Mucosa of rectum (tissue), 2 donors: Measurements from ENCODE around the gene ZSWIM6.

ENCODE experiments used
- H3K27ac ChIP-seq, 2 donors: one replicate each; pipeline ENCODE4 v1.7.0; 2013; ENCODE audit warnings: inconsistent platforms in 2 of 2, low read depth in 2 of 2, low read length in 2 of 2
- H3K27me3 ChIP-seq, 2 donors: one replicate each; pipeline ENCODE4 v1.7.0; 2013; ENCODE audit warnings: low read length in 2 of 2; ENCODE audit not compliant: control insufficient read depth in 2 of 2, insufficient read depth in 2 of 2
- H3K36me3 ChIP-seq, 2 donors: one replicate each; pipeline ENCODE4 v1.7.0; 2013; ENCODE audit warnings: low read length in 2 of 2; ENCODE audit not compliant: control insufficient read depth in 2 of 2, insufficient read depth in 2 of 2
- H3K4me1 ChIP-seq, 2 donors: one replicate each; pipeline ENCODE4 v1.7.0; 2013; ENCODE audit warnings: low read length in 2 of 2, mild to moderate bottlenecking in 1 of 2; ENCODE audit not compliant: control insufficient read depth in 2 of 2, insufficient read depth in 2 of 2
- H3K4me3 ChIP-seq, 2 donors: one replicate each; pipeline ENCODE4 v1.7.0; 2013; ENCODE audit warnings: low read length in 2 of 2
- H3K9ac ChIP-seq, 2 donors: one replicate each; pipeline ENCODE4 v1.7.0; 2013; ENCODE audit warnings: low read length in 2 of 2, low read depth in 1 of 2, mild to moderate bottlenecking in 1 of 2
- H3K9me3 ChIP-seq, 2 donors: one replicate each; pipeline ENCODE4 v1.7.0; 2013; ENCODE audit warnings: low read length in 2 of 2; ENCODE audit not compliant: control insufficient read depth in 2 of 2
- donor health status: healthy.
- donor health status: Normal muscosa, but diverticular disease.

Gene ZSWIM6

DNA sequence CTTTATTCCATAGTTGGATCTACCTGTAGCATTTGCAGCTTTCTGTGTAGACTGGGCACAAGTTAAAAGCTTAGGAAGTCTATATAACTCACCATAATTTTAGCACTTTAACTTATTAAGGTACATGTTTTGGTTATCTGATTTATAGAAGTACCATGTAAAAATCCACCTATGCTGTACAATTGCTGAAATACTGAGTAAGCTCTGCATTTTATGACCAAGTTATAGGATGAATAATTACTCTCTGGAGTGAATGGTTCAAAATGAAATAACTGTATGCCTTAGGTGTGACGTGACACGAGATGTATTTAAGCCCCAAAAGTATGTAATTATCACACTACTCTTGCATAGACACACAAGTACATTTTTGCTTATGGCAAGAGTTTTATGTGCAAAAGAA, 22.1 kb downstream of the ZSWIM6 start:
- no peak overlapping the region for H3K27ac ChIP-seq
- no peaks in the 10 kb centered on the region for H3K9me3 ChIP-seq
- H3K27me3 ChIP-seq = no peaks in the 10 kb centered on the region
- peaks cover 5 to 11% of the 10 kb centered on the region in 2 donors for H3K4me1 ChIP-seq
- no peaks in the 10 kb centered on the region for H3K36me3 ChIP-seq
- no peak overlapping the region for H3K9ac ChIP-seq
- H3K4me3 ChIP-seq = no peak overlapping the region

DNA sequence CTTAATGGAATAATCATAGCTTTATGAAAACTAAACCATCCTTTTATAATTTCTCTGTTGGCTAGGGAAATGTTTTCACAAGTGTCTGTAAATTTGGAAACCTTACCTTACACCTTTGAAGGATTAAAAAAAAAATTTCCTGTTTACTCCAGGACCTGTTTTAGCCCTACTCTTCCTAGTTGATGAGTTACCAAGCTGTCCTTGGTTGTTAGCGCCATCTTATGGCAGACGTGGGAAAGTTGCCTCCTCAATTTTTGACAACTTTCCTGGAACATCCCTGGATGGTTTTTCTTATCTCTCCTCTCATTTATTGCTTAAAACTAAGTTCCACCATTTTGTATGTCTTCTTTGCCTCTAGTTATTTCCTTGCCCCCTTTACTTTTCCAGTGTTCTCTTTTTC, 25.7 kb downstream of the ZSWIM6 start:
- Histone ChIP-seq H3K4me1 (peaks cover 0 to under 1% of the 10 kb centered on the region in 2 donors), H3K9me3 (no peaks in the 10 kb centered on the region), H3K36me3 (peaks cover 0 to 1% of the 10 kb centered on the region in 2 donors), H3K27ac (no peak overlapping the region), H3K27me3 (no peaks in the 10 kb centered on the region), H3K4me3 (no peak overlapping the region), H3K9ac (no peak overlapping the region)

DNA sequence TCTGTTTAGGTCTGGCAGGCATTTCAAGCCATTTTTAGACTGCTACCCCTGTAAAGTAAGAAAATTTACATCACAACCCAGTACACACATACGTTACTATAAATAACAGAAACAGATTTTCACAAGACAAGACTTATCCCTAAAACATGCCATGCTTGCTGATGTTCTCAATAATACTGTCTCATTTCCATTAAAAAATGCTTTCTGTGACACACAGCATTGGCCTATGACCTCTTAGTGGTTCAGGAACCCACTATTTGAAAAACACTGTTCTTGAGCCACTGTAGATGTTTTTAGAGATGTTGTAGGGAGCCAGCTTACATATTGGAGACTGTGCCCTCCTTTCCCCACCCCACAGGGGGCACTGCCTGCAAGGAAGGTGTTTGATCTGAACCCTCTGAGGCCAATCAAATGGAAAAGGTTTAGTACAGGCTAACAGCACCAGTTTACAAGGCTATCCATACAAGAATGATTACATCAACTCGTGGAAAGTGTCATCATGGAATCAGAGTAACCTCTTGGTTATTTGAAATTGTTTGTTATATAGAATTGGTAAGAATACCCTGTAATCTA, 30.8 kb downstream of the ZSWIM6 start:
- peaks cover 0 to 6% of the 10 kb centered on the region in 2 donors for H3K36me3 ChIP-seq
- no peak overlapping the region for H3K27ac ChIP-seq
- no peaks in the 10 kb centered on the region for H3K27me3 ChIP-seq
- H3K4me1 ChIP-seq = no peaks in the 10 kb centered on the region
- no peaks in the 10 kb centered on the region for H3K9me3 ChIP-seq
- H3K4me3 ChIP-seq = no peak overlapping the region
- H3K9ac ChIP-seq = no peak overlapping the region

DNA sequence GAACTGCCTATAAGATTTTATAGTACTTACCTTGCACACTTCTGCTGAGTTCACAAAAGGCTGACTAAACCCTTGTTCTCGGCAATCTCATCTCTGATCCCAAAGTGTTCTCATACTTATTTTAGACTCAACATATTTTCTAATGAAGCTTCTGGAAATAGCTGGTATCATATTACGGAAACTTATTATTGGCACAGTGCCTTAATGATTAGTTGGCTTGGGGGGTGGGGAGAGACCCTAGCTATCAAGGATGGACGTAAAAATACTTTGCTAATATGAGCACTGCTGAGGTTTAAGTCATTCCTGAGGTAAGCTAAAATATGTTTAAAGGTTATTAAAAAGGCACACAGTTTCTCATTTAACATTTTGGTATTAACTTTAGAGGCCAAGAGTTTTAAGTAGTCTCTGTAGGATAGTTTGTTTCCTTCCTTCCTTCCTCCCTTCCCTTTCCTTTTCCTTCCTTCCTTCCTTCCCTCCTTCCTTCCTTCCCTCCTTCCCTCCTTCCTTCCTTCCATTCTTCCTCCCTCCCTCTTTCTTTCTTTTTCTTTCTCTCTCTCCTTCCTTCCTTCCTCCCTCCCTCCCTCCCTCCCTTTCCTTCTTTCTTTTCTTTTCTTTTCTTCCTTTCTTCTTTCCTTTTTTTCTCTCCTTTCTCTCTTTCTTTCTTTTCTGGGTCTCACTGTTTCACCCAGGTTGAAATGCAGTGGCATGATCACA, 31.5 kb downstream of the ZSWIM6 start:
- H3K27me3 ChIP-seq = no peaks in the 10 kb centered on the region
- no peaks in the 10 kb centered on the region for H3K9me3 ChIP-seq
- peaks cover 0 to 6% of the 10 kb centered on the region in 2 donors for H3K36me3 ChIP-seq
- no peak overlapping the region for H3K27ac ChIP-seq
- H3K4me1 ChIP-seq = no peaks in the 10 kb centered on the region
- no peak overlapping the region for H3K9ac ChIP-seq
- H3K4me3 ChIP-seq = no peak overlapping the region

DNA sequence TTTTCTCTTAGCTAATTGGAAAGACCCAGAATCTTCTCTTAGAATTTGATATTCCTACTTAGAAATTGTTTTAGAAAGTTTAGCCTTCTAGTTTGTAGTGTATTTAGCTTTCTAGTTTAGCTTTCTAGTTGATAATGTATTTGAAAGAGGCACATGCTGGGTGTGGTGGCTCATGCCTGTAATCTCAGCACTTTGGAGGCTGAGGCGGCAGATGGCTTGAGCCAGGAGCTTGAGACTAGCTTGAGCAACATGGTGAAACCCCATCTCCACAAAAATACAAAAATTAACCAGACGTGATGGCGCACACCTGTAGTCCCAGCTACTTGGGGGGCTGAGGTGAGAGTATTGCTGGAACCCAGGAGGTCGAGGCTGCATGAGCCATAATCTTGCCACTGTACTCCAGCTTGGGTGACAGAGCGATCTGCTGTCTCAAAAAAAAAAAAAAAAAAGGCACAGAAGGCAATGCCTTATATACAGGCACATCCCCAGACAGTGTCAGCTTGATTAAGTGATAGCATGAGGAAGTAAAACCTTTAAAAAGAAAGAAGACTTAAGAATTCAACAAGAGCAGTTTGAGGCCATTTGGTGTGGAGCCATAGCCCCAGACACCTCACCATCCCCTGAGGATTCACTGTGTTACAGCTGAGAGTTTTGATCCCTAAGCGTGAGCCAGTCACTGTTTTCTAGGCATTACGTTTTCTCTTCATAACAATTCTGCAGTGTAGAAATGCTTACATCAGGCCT, 34.6 kb downstream of the ZSWIM6 start:
- H3K4me1 ChIP-seq = peaks cover 4 to 7% of the 10 kb centered on the region in 2 donors
- H3K27ac ChIP-seq = no peak overlapping the region
- H3K27me3 ChIP-seq = no peaks in the 10 kb centered on the region
- H3K9ac ChIP-seq = no peak overlapping the region
- no peak overlapping the region for H3K4me3 ChIP-seq
- no peaks in the 10 kb centered on the region for H3K9me3 ChIP-seq
- peaks cover 0 to 6% of the 10 kb centered on the region in 2 donors for H3K36me3 ChIP-seq

DNA sequence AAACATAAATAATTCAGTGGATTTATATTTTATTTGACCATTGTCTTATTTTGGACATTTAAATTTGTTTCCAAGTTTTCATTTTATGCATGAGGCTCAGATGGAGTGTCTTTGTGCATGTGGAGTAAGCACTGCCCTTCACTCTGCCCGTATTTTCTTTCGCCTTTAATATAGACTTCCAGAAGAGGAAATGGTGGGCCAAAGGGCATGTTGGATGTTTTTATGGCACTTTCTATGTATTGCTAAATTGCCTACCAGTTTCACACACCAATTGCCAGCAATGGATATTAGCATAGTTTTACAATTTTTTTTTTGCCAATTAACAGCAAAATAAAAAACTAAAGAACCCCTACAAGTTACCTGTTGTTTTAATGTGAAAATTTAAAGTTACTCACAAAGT, 38.4 kb downstream of the ZSWIM6 start:
- peaks cover 4 to 7% of the 10 kb centered on the region in 2 donors for H3K4me1 ChIP-seq
- H3K9ac ChIP-seq = no peak overlapping the region
- no peaks in the 10 kb centered on the region for H3K36me3 ChIP-seq
- H3K27ac ChIP-seq = no peak overlapping the region
- H3K4me3 ChIP-seq = no peak overlapping the region
- no peaks in the 10 kb centered on the region for H3K9me3 ChIP-seq
- no peaks in the 10 kb centered on the region for H3K27me3 ChIP-seq

DNA sequence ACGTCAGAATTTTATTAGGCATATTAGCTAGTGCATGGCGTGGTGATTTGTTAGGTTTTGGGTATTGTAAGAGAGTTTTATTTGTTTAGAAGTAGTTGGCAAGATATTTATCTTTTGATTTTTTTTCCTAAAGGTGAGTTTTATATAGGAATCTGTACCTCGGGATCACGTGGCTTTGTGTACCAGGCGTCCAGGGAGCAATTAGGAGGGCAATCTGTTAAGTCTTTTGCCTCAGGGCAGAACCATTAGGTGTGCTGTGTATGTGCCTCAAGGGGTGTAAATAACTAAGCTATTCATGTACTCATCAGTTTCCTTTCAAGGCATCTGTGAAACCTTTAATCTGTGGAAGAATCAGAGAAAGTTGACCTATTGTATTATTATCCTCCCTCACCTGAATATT, 39.4 kb downstream of the ZSWIM6 start:
- Histone ChIP-seq H3K4me1 (peaks cover 4 to 7% of the 10 kb centered on the region in 2 donors), H3K9ac (no peak overlapping the region), H3K4me3 (no peak overlapping the region), H3K9me3 (no peaks in the 10 kb centered on the region), H3K27ac (no peak overlapping the region), H3K36me3 (no peaks in the 10 kb centered on the region), H3K27me3 (no peaks in the 10 kb centered on the region)

DNA sequence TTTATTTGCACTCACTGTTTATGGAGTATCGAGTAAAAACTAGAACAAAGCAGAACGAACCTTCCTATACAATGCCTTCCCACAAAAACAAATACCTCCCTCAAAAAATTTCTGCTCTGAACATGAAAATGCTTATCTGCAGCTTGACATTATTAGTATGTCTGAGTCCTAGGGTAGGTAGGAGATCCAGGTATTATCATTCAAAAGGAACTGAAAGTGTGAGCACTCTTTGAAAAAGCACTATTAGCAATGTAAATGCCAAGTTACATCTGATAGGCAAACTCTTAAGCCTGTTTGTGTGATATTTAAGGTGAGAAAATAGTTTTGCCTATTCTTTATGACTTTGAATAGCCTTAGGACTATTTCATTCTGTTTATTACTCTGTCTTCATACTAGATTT, 47.6 kb downstream of the ZSWIM6 start:
- H3K9ac ChIP-seq = no peak overlapping the region
- peaks cover 4 to 13% of the 10 kb centered on the region in 2 donors for H3K4me1 ChIP-seq
- H3K27me3 ChIP-seq = no peaks in the 10 kb centered on the region
- no peak overlapping the region for H3K27ac ChIP-seq
- no peaks in the 10 kb centered on the region for H3K9me3 ChIP-seq
- H3K4me3 ChIP-seq = peak overlapping the region in 1 of 2 donors; percentile 13
- no peaks in the 10 kb centered on the region for H3K36me3 ChIP-seq

DNA sequence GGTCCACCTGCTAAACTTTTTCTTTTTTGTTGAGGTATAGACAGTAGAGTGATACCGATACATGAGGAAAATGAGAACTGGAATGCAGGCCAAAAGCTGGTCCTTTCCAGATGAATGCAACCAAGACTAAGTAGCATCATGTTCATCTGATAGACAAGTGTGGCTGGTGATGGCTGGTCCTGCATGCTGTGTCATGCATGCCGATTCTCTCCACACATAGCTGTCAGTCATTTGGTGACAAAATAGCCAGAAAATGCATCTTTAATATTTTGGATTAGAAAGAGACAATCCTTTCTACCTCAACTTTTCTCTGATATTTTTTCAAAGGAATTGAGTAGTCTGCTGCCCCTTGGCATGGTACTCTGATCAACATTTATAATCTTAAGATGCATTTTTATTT, 49.9 kb downstream of the ZSWIM6 start:
- Histone ChIP-seq H3K36me3 (no peaks in the 10 kb centered on the region), H3K4me3 (no peak overlapping the region), H3K4me1 (peaks cover 13 to 17% of the 10 kb centered on the region in 2 donors), H3K27ac (no peak overlapping the region), H3K27me3 (no peaks in the 10 kb centered on the region), H3K9me3 (no peaks in the 10 kb centered on the region), H3K9ac (no peak overlapping the region)

DNA sequence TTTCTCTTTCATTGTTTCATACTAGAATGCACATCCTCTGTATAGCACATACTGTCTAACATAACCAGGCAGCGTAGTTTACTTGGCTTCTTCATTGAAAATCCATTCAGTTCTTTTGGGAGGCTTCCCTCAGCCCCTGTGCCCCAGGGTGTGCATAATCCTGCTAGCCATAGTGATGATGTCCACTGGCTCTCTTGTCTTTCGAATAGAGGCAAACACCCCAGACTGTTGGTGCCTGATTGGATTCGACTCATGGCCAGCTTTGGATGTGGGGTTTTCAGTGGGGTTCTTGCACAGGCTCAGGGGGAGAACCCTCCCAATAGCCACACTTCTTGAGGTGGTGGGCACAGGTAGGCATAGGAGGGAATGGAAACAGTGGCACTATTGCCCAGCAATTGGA, 53.6 kb downstream of the ZSWIM6 start:
- peaks cover 4 to 10% of the 10 kb centered on the region in 2 donors for H3K4me1 ChIP-seq
- H3K36me3 ChIP-seq = no peaks in the 10 kb centered on the region
- no peaks in the 10 kb centered on the region for H3K27me3 ChIP-seq
- no peak overlapping the region for H3K27ac ChIP-seq
- no peak overlapping the region for H3K9ac ChIP-seq
- H3K9me3 ChIP-seq = no peaks in the 10 kb centered on the region
- H3K4me3 ChIP-seq = no peak overlapping the region
